Breast epithelium (tissue), 4 donors: ENCODE results near the gene SEH1L. TPM values are rescaled to one million over a fixed set of nuclear protein-coding genes. Genes with fewer than 3 reads are reported as not detected.

Experiments
- DNase-seq, 2 donors: peaks; one replicate each; pipeline ENCODE4 v3.0.0-alpha.2; 2019; ENCODE audit warnings: low spot score in 2 of 2
- H3K27ac ChIP-seq, 2 donors: fragments of 200-600 bp; sonication (generic) in 1 of 2; one replicate each; pipeline ENCODE4 v1.5.1; 2016 to 2019; ENCODE audit warnings: mild to moderate bottlenecking in 1 of 2
- H3K27me3 ChIP-seq, 2 donors: fragments of 200-600 bp; sonication (generic) in 1 of 2; one replicate each; pipeline versions ENCODE4 v1.5.1 to v1.6.0; 2017 to 2019; ENCODE audit warnings: control low read depth in 1 of 2, mild to moderate bottlenecking in 1 of 2
- H3K36me3 ChIP-seq: fragments of 200-600 bp; one replicate; pipeline ENCODE4 v1.5.1; 2019
- H3K4me1 ChIP-seq, 2 donors: fragments of 200-600 bp; sonication (generic); one replicate each; pipeline ENCODE4 v1.5.1; 2016 to 2019; ENCODE audit warnings: control low read depth in 1 of 2
- H3K4me3 ChIP-seq, 3 donors: fragments of 200-600 bp; sonication (generic); 1 replicate in 2 of 3; 2 replicates in 1 of 3; pipeline ENCODE4 v1.5.1; 2016 to 2019; ENCODE audit warnings: mild to moderate bottlenecking in 3 of 3, moderate library complexity in 2 of 3
- H3K9me3 ChIP-seq, 2 donors: fragments of 200-600 bp; sonication (generic) in 1 of 2; one replicate each; pipeline ENCODE4 v1.5.1; 2016 to 2019; ENCODE audit warnings: control low read depth in 1 of 2
- CTCF ChIP-seq, 3 donors: fragments of 450-650 bp; IDR thresholded peaks; one replicate each; pipeline ENCODE4 v1.5.1; 2016 to 2017; ENCODE audit warnings: antibody characterized with exemption in 3 of 3, mild to moderate bottlenecking in 3 of 3, moderate library complexity in 3 of 3
- POLR2A ChIP-seq: fragments of 450-650 bp; IDR thresholded peaks from one replicate; pipeline ENCODE4 v1.6.1; 2016; ENCODE audit warnings: antibody characterized with exemption, mild to moderate bottlenecking, moderate library complexity
- POLR2AphosphoS5 ChIP-seq, 3 donors: sonication (generic); formaldehyde crosslinking; IDR thresholded peaks; one replicate each; pipeline ENCODE4 v1.6.1; 2017; ENCODE audit warnings: antibody characterized with exemption in 3 of 3
- intact Hi-C: fragments of 100-400 bp; cut with DNase I; formaldehyde crosslinking; loops from one replicate; pipeline ENCODE4 v1.15.1; 2023; ENCODE audit warnings: low total_unique reads
- total RNA-seq, 3 donors: library from RNA; depleted of rRNA; stranded (reverse); fragments of >200 nt; gene quantifications; one replicate each; pipeline ENCODE4 v1.1.0, GENCODE V29; 2016

The SEH1L gene
- total RNA-seq, 3 donors from 2014 or later: 29.6 to 45.6 (median 38.5) TPM

GRCh38 chr18:12921178-12921577 is 26.6 kb upstream of the SEH1L start:
- Histone ChIP-seq H3K27me3 (no peaks in the 10 kb centered on the region), H3K36me3 (no peaks in the 10 kb centered on the region), H3K4me1 (no peaks in the 10 kb centered on the region), H3K4me3 (no peak overlapping the region), H3K9me3 (no peaks in the 10 kb centered on the region), H3K27ac (no peak overlapping the region)
- intact Hi-C loops: no loop called here
- TF ChIP-seq CTCF (IDR thresholded peaks at IDR 0.05) (no peak), POLR2AphosphoS5 (IDR thresholded peaks at IDR 0.05) (no peak), POLR2A (no peak)
- DNase-seq: no peak

- TF ChIP-seq POLR2AphosphoS5 (IDR thresholded peaks at IDR 0.05) (no peak), CTCF (IDR thresholded peaks at IDR 0.05) (no peak), POLR2A (no peak)
- Histone ChIP-seq H3K9me3 (no peaks in the 10 kb centered on the region), H3K4me1 (no peaks in the 10 kb centered on the region), H3K4me3 (no peak overlapping the region), H3K27ac (no peak overlapping the region), H3K27me3 (no peaks in the 10 kb centered on the region), H3K36me3 (no peaks in the 10 kb centered on the region)
- DNase-seq: no peak
- intact Hi-C loops: no loop called here
These were observed 25.5 kb upstream of the SEH1L start for GRCh38 chr18:12922266-12922665.

GRCh38 chr18:12924616-12925015 is 23.2 kb upstream of the SEH1L start:
- H3K4me3 ChIP-seq: no peak overlapping the region
- intact Hi-C loops: no loop called here
- no peaks in the 10 kb centered on the region for H3K4me1 ChIP-seq
- H3K9me3 ChIP-seq: no peaks in the 10 kb centered on the region
- TF ChIP-seq POLR2A: no peak
- no peak for TF ChIP-seq POLR2AphosphoS5 (IDR thresholded peaks at IDR 0.05)
- TF ChIP-seq CTCF (IDR thresholded peaks at IDR 0.05): no peak
- H3K27me3 ChIP-seq: no peaks in the 10 kb centered on the region
- H3K27ac ChIP-seq: no peak overlapping the region
- H3K36me3 ChIP-seq: no peaks in the 10 kb centered on the region
- no peak for DNase-seq

GRCh38 chr18:12928206-12928605 is 19.6 kb upstream of the SEH1L start:
- Histone ChIP-seq H3K27me3 (no peaks in the 10 kb centered on the region), H3K36me3 (no peaks in the 10 kb centered on the region), H3K27ac (no peak overlapping the region), H3K4me3 (no peak overlapping the region), H3K9me3 (no peaks in the 10 kb centered on the region), H3K4me1 (no peaks in the 10 kb centered on the region)
- TF ChIP-seq POLR2AphosphoS5 (IDR thresholded peaks at IDR 0.05) (no peak), CTCF (IDR thresholded peaks at IDR 0.05) (no peak), POLR2A (no peak)
- intact Hi-C loops: no loop called here
- DNase-seq: no peak

- H3K9me3 ChIP-seq: no peaks in the 10 kb centered on the region
- H3K27me3 ChIP-seq: no peaks in the 10 kb centered on the region
- H3K4me1 ChIP-seq: no peaks in the 10 kb centered on the region
- intact Hi-C loops: no loop called here
- DNase-seq: no peak
- H3K4me3 ChIP-seq: no peak overlapping the region
- no peak overlapping the region for H3K27ac ChIP-seq
- H3K36me3 ChIP-seq: no peaks in the 10 kb centered on the region
- no peak for TF ChIP-seq POLR2AphosphoS5 (IDR thresholded peaks at IDR 0.05)
- TF ChIP-seq CTCF (IDR thresholded peaks at IDR 0.05): no peak
- no peak for TF ChIP-seq POLR2A
These were observed 19.2 kb upstream of the SEH1L start for GRCh38 chr18:12928641-12929040.
